ENCODE results near the gene DISC1.
"Not testable (repeated sequence)": the region's sequence is repeated elsewhere in the genome, so short reads cannot be mapped to it uniquely, and the experiment has no call there.

The DISC1 gene

DNA sequence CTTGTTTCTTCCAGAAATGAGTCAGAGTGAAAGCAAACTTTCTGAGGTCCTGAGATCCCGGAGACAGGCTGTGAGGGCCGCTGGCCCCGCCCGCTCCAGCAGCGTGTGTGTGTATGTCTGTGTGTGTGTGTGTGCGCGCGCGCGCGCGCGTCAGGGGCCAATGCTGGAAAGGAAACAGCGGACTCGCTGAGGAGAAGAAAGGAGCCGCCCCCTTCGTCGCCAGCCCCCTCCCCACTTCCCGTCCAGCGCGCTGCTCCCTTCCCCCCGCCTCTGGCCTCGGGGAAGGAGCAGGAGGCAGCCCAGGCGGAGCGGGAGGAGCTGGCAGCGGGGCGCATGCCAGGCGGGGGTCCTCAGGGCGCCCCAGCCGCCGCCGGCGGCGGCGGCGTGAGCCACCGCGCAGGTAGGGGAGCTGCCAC is at the start of gene DISC1:
TSS of gene DISC1 (plus strand) at position 256 of the 416 bp plus-strand sequence. CDS start at position 334, 78 bp downstream.
- peak; percentile 75 to 78 for DNase-seq (ENCODE audit: low read depth in 2 of 2)

DNA sequence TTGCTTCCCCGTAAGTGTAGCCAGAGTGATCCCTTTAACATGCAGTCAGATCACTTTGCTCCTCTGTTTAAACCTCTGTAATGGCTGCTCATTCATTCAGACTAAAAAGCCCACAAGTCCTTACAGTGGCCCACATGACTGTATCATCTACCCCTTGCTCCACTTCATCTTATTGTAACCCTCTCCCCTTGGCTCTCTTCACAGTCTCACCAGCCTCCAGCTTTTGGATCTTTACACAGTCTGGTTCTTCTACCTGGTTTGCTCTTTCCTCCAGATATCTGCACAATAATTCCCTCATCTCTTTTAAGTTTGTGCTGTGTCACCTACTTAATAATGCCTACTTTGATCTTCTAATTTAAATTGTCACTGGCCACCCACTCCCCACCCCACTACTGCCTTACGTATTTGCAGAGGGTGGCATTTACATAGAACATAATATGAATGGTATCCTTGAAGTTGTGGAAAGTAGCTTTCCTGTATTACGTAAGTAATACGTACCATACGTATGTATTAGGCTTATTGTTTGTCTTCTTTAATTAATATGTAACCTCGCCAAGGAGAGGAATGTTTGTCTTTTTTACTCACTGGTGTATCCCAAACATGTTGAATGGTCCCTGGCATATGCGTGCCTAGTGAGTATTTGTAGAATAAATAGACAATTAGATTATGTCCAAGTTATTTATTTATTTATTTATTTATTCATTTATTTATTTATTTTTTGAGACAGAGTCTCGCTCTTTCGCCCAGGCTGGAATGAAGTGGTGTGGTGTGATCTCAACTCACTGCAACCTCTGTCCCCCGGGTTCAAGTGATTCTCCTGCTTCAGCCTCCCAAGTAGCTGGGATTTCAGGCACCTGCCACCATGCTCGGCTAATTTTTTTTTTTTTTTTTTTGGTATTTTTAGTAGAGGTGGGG is 49.5 kb upstream of the DISC1 start:
- DNase-seq (ENCODE audit: low read depth in 2 of 2), result no peak

GRCh38 chr1:231580874-231581273 is 45.7 kb upstream of the DISC1 start:
- DNase-seq (ENCODE audit: low read depth in 2 of 2), result no peak

DNA sequence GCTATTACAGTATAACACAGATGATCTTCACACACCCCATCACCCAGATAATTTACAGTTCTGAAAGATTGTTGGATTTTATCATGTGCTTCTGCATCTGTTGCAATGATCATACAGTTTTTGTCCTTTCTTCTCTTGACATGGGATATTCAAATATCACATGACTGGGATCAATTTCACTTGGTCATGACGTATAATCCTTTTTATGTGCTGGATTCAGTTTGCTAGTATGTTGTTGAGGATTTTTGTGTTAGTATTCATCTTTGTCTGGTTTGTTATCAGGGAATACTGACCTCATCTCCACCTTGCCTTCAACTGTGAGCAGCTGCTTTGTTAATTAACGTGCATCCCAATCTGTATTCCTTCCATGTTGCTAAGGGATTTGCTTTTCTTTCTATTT is 44.7 kb upstream of the DISC1 start:
- DNase-seq (ENCODE audit: low read depth in 2 of 2), result no peak

- DNase-seq (ENCODE audit: low read depth in 2 of 2), result no peak
Observed at GRCh38 chr1:231583376-231583775, 43.2 kb upstream of the DISC1 start.

GRCh38 chr1:231584117-231584516 is 42.5 kb upstream of the DISC1 start:
- peak; percentile 42 to 45 for DNase-seq (ENCODE audit: low read depth in 2 of 2)

GRCh38 chr1:231584921-231585320 is 41.7 kb upstream of the DISC1 start:
- DNase-seq (ENCODE audit: low read depth in 2 of 2), result no peak

- DNase-seq (ENCODE audit: low read depth in 2 of 2), result peak in 1 of 2 experiments; percentile 46
Observed at GRCh38 chr1:231590453-231591198, 36.0 kb upstream of the DISC1 start.

- DNase-seq (ENCODE audit: low read depth in 2 of 2), result no peak
Observed at GRCh38 chr1:231591466-231591865, 35.1 kb upstream of the DISC1 start.

- DNase-seq (ENCODE audit: low read depth in 2 of 2), result no peak
Observed at GRCh38 chr1:231592809-231593208, 33.8 kb upstream of the DISC1 start.

GRCh38 chr1:231593264-231593663 is 33.3 kb upstream of the DISC1 start:
- DNase-seq (ENCODE audit: low read depth in 2 of 2), result not testable (repeated sequence)

DNA sequence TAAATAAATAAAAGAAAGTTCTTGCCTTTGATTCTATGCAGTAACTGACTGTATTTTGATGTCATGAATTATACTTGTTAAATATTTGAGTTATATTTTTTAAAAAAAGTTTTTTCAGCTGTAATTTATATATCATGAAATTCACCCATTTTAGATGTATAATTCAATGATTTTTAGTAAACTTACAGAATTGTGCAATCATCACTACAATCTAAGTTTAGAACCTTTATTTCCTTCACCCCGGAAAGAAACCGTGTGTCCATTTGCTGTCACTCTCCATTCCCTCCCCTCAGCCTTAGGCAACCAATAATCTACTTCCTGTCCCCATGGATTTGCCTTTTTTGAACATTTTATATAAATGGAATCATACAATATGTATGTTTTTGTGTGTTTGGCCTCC is 32.5 kb upstream of the DISC1 start:
- no peak for DNase-seq (ENCODE audit: low read depth in 2 of 2)

DNA sequence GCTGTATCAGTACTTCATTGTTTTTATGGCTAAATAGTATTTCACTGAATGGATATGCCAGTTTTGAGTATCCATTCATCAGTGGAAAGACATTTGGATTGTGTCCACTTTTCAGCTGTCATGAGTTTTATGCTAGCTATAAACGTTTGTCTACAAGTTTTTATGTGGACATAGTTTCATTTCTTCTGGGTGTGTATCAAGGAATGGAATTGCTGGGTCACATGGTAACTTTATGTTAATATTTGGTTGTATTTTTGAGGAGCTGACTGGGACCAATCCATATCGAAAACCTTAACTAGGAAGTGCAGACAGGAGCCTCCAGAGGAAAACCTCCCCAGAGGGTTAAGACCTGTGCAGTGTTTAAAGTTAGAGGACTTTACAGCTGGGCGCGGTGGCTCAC is 31.8 kb upstream of the DISC1 start:
- DNase-seq (ENCODE audit: low read depth in 2 of 2), result no peak

- DNase-seq (ENCODE audit: low read depth in 2 of 2), result no peak
Observed at GRCh38 chr1:231596337-231596791, 30.2 kb upstream of the DISC1 start.

DNA sequence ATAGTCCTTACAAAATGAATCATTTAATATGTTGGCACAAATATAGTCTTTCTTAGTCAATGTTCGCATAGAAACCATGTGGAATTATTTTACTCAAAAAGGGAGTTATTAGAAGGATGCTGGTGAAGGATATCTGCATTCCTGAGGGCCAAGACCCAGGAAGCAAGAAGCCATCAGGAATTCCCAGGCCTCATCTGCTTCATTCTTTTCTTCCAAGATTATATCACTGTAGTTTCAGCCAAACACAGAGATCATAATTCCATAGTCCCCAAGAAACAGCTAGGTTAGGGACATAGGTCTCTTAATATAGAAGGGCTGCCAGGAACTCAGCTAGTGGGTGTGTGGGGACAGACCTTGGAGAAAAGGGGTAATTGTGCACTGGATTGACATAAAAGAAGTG is 28.6 kb upstream of the DISC1 start:
- no peak for DNase-seq (ENCODE audit: low read depth in 2 of 2)

DNA sequence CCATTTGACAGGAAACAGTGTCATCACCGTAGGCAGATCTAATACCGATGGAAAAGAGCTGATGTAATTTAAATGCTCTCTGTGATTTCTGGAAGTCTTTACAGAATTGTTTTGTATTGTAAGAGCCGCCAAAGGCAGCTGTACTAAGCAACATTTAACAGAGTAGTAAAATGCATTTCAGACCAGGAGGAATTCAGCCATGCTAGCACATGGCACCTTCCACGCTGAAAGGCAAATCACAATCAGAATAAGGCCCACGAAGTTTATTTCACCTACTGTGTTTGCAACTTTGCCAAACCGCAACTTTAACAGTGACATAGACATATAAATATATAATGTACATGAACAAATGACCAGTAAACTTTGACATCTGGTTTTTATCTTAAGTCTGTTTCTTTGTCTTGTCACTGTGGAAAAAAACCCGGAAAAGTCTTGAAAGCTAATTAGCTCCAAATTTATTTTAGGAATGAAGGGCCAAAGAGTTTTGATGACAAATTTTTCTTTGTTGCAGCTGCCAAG is 26.1 kb upstream of the DISC1 start:
- DNase-seq (ENCODE audit: low read depth in 2 of 2), result peak; percentile 77 to 78

DNA sequence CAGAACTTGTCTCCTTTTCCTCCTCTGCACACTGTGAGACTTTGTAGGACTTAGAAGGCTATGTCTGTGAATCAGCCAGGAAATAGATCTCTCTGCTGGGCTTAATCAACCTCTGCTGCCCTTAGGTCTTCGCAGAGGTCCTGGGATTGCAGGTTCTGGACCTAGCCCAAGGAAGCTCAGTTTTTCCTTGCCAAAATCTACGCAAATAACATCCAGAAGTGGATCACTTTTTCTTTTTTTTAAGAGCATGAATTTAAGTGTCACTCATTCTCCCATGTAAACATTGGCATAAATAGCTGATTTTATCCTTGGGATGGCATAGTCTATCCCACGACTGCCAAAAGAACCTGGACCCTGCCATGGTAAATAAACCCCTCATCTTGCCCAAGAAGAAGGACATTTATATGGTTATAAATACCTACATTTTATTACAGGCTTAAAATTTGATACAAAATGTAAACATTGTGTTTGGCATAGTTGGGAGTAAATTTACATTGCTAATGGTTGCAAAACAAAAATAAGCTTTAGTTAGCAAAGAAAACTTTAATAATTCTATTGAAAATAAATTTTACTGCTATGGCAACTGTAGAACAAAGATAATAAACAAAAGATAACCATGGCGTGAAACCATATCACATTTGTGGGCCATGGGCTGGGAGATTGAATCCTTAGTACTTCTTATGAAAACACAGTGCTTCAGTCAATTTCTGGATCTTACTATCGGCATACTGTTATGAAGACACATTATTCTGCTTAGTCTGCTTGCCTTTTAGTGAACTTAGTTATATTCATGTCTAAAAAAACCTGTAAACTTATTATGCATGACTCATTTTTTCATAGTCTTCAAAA is 24.5 kb upstream of the DISC1 start:
- DNase-seq (ENCODE audit: low read depth in 2 of 2), result no peak

GRCh38 chr1:231602673-231602984 is 24.0 kb upstream of the DISC1 start:
- no peak for DNase-seq (ENCODE audit: low read depth in 2 of 2)

- peak in 1 of 2 experiments; percentile 33 for DNase-seq (ENCODE audit: low read depth in 2 of 2)
Observed at GRCh38 chr1:231603598-231604275, 22.9 kb upstream of the DISC1 start.

DNA sequence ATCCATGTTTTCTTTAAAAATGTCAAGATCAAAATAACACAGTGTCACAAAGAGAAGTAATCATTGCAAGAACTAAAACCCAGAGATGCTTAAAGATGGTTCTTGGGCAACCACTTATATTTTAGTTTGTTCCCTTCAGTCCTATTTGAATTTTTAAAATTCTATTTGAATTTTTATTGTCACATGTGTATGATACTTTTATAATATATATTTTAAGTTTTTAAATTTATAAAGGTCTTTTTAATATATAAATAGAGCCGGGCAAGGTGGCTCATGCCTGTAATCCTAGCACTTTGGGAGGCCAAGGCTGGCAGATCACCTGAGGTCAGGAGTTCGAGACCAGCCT is 22.3 kb upstream of the DISC1 start:
- no peak for DNase-seq (ENCODE audit: low read depth in 2 of 2)
